ENCODE data around the gene TSPEAR. TPM values are rescaled to one million over a fixed set of nuclear protein-coding genes. Genes with fewer than 3 reads are reported as not detected.

TSPEAR gene
- total RNA-seq, 2 experiments from 2014 or later, result not detected

- H3K9me3 Mint-ChIP-seq, result peaks cover 11% of the 10 kb centered on the region
- Histone ChIP-seq H3K36me3 (ENCODE audit: insufficient read depth, low read length) (no peaks in the 10 kb centered on the region), H3K27me3 (ENCODE audit: control insufficient read depth in 1 of 2, insufficient read depth in 2 of 2, low read length in 2 of 2) (peaks cover 0 to 2% of the 10 kb centered on the region in 2 experiments), H3K27ac (ENCODE audit: low read depth in 1 of 2, low read length in 2 of 2) (no peak overlapping the region), H3K4me1 (ENCODE audit: insufficient read depth, low read length) (no peaks in the 10 kb centered on the region), H3K9me3 (ENCODE audit: control insufficient read depth in 1 of 2, insufficient read depth in 1 of 2, low read length in 2 of 2) (peaks cover 18 to 26% of the 10 kb centered on the region in 2 experiments), H3K4me3 (ENCODE audit: low read length) (no peak overlapping the region)
- no peak overlapping the region for H3K27ac Mint-ChIP-seq
- CTCF ChIA-PET, result no interaction called here
- intact Hi-C loops (cut with DNase I, micrococcal nuclease), result no loop called here
- H3K4me3 Mint-ChIP-seq, result no peak overlapping the region
- ATAC-seq (ENCODE audit: poor library complexity), result no peak
- TF ChIP-seq, protein P1, sequence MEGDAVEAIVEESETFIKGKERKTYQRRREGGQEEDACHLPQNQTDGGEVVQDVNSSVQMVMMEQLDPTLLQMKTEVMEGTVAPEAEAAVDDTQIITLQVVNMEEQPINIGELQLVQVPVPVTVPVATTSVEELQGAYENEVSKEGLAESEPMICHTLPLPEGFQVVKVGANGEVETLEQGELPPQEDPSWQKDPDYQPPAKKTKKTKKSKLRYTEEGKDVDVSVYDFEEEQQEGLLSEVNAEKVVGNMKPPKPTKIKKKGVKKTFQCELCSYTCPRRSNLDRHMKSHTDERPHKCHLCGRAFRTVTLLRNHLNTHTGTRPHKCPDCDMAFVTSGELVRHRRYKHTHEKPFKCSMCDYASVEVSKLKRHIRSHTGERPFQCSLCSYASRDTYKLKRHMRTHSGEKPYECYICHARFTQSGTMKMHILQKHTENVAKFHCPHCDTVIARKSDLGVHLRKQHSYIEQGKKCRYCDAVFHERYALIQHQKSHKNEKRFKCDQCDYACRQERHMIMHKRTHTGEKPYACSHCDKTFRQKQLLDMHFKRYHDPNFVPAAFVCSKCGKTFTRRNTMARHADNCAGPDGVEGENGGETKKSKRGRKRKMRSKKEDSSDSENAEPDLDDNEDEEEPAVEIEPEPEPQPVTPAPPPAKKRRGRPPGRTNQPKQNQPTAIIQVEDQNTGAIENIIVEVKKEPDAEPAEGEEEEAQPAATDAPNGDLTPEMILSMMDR (IDR thresholded peaks at IDR 0.05), result no peak
- no peaks in the 10 kb centered on the region for H3K4me1 Mint-ChIP-seq (ENCODE audit: low read depth)
- DNase-seq, result peak in 1 of 14 experiments; percentile 5
- H3K36me3 Mint-ChIP-seq (ENCODE audit: low read depth), result peaks cover 9% of the 10 kb centered on the region
- H3K27me3 Mint-ChIP-seq, result no peaks in the 10 kb centered on the region
- POLR2A ChIA-PET, result no interaction called here
Measured at GRCh38 chr21:44636209-44637017, 75.0 kb downstream of the TSPEAR start.

DNA sequence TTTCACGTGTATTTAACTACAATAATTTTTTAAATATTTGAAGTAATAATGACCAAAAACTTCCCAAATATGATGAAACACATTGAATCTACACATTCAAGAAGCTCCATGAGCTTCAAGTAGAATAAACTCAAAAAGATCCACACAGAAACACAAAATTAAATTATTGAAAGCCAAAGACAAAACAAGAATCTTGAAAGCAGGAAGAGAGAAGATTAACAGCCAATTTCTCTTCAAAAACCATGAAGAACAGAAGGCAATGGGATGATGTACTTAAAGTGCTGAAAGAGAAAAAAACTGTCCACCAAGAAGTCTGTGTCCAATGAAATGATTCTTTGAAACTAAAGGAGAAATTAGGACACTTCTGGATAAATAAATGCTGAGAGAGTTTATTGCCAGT lies 79.3 kb downstream of the TSPEAR start:
- Histone ChIP-seq H3K27me3 (ENCODE audit: control insufficient read depth in 1 of 2, insufficient read depth in 2 of 2, low read length in 2 of 2) (no peaks in the 10 kb centered on the region), H3K4me1 (ENCODE audit: insufficient read depth, low read length) (peaks cover 30% of the 10 kb centered on the region), H3K9me3 (ENCODE audit: control insufficient read depth in 1 of 2, insufficient read depth in 1 of 2, low read length in 2 of 2) (peaks cover 35 to 36% of the 10 kb centered on the region in 2 experiments), H3K27ac (ENCODE audit: low read depth in 1 of 2, low read length in 2 of 2) (no peak overlapping the region), H3K36me3 (ENCODE audit: insufficient read depth, low read length) (no peaks in the 10 kb centered on the region), H3K4me3 (ENCODE audit: low read length) (no peak overlapping the region)
- DNase-seq (no peak), ATAC-seq (ENCODE audit: poor library complexity) (no peak)
- no peak overlapping the region for H3K27ac Mint-ChIP-seq
- CTCF ChIA-PET, result no interaction called here
- POLR2A ChIA-PET, result no interaction called here
- H3K4me1 Mint-ChIP-seq (ENCODE audit: low read depth), result peaks cover 25% of the 10 kb centered on the region
- H3K27me3 Mint-ChIP-seq, result no peaks in the 10 kb centered on the region
- H3K9me3 Mint-ChIP-seq, result peaks cover 20% of the 10 kb centered on the region
- TF ChIP-seq, protein P1 (IDR thresholded peaks at IDR 0.05), result no peak
- intact Hi-C loops (cut with DNase I, micrococcal nuclease), result no loop called here
- H3K4me3 Mint-ChIP-seq, result no peak overlapping the region
- peaks cover 28% of the 10 kb centered on the region for H3K36me3 Mint-ChIP-seq (ENCODE audit: low read depth)

DNA sequence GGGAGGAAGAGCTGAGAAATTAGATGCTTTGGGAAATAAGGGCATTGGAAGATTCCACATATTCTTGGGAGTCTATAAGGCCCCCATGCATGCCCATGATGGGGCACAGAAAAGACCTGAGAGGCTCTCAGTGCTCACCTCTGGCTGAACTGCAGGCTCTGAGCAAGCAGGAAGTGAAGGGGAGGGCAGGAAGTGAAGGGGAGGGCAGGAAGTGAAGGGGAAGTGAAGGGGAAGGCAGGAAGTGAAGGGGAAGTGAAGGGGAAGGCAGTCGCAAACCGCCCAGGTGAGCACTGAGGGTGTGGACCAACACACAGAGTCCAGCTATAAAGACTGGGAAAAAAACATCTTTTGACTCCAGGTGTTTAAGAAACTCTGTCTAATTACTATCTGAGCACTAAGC lies 80.9 kb downstream of the TSPEAR start:
- peaks cover 20% of the 10 kb centered on the region for H3K9me3 Mint-ChIP-seq
- peak overlapping the region; percentile 62 for H3K27ac Mint-ChIP-seq
- no peaks in the 10 kb centered on the region for H3K36me3 ChIP-seq (ENCODE audit: insufficient read depth, low read length)
- peaks cover 28% of the 10 kb centered on the region for H3K36me3 Mint-ChIP-seq (ENCODE audit: low read depth)
- TF ChIP-seq, protein P1 (IDR thresholded peaks at IDR 0.05), result no peak
- H3K27me3 ChIP-seq (ENCODE audit: control insufficient read depth in 1 of 2, insufficient read depth in 2 of 2, low read length in 2 of 2), result no peaks in the 10 kb centered on the region
- POLR2A ChIA-PET, result interaction anchor here (0.9 to 1.0 kb wide), 2 partner anchors 11 to 27 kb away, joined by 3 to 4 read pairs; partner anchors contain the start of gene KRTAP12-3
- CTCF ChIA-PET, result no interaction called here
- ATAC-seq (ENCODE audit: poor library complexity), result no peak
- peak in 2 of 14 experiments; percentile 18 to 53 for DNase-seq
- H3K4me1 ChIP-seq (ENCODE audit: insufficient read depth, low read length), result peaks cover 46% of the 10 kb centered on the region
- peaks cover 25% of the 10 kb centered on the region for H3K4me1 Mint-ChIP-seq (ENCODE audit: low read depth)
- H3K27me3 Mint-ChIP-seq, result no peaks in the 10 kb centered on the region
- H3K4me3 ChIP-seq (ENCODE audit: low read length), result no peak overlapping the region
- H3K27ac ChIP-seq (ENCODE audit: low read depth in 1 of 2, low read length in 2 of 2), result no peak overlapping the region
- H3K9me3 ChIP-seq (ENCODE audit: control insufficient read depth in 1 of 2, insufficient read depth in 1 of 2, low read length in 2 of 2), result peaks cover 36 to 38% of the 10 kb centered on the region in 2 experiments
- H3K4me3 Mint-ChIP-seq, result no peak overlapping the region
- intact Hi-C loops (cut with DNase I, micrococcal nuclease), result no loop called here
